ENCODE measurements around the gene SIRPA. TPM values are rescaled to one million over a fixed set of nuclear protein-coding genes. Genes with fewer than 3 reads are reported as not detected.

Gene SIRPA
- total RNA-seq, 1 experiment from 2014 or later, result 8.9 TPM

GRCh38 chr20:1851396-1851795 lies 43.8 kb upstream of the SIRPA start:
- POLR2A ChIA-PET, result no interaction called here
- peaks cover 15% of the 10 kb centered on the region for H3K4me1 Mint-ChIP-seq
- peaks cover 11% of the 10 kb centered on the region for H3K9me3 Mint-ChIP-seq

DNA sequence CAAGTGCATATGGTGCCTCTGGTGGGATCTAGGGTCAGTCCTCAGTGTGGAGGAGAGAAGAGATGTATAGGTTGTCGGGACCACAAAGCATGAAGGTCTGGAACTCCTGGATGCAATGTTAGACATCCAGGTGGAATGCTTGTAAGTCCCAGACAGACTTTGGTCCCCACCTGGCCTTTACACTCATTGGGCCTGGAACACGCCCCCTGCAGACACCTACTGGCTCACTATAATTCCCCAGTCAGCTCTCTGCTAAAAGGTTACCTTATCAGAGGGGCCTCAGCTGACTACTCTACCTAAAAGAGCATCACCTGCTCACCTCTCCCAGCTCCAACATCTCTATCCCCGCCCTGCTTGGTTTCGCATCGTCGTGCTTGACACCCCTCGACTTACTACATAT lies 41.7 kb upstream of the SIRPA start:
- POLR2A ChIA-PET, result no interaction called here
- Mint-ChIP-seq H3K36me3 (no peaks in the 10 kb centered on the region), H3K4me1 (peaks cover 25% of the 10 kb centered on the region), H3K9me3 (peaks cover 5% of the 10 kb centered on the region; the same call in 1 of the 2 replicates), H3K27me3 (ENCODE audit: low read depth) (no peaks in the 10 kb centered on the region; the same call in 1 of the 2 replicates), H3K4me3 (no peak overlapping the region), H3K27ac (no peak overlapping the region)
- CTCF ChIA-PET, result interaction anchor here (0.7 to 1.6 kb wide), 6 partner anchors 9 to 319 kb away, joined by 3 to 7 read pairs (median 4); no protein-coding TSS in a partner anchor
- DNase-seq (ENCODE audit: low spot score), result no peak
- TF ChIP-seq ZNF671 (CRISPR knock-in tag; IDR thresholded peaks at IDR 0.05), result no peak
- TF ChIP-seq ZNF232 (CRISPR knock-in tag; IDR thresholded peaks at IDR 0.05), result no peak
- TF ChIP-seq ZNF425 (CRISPR knock-in tag; conservative IDR thresholded peaks at IDR 0.05), result no peak
- no peak for TF ChIP-seq SMAD3 (CRISPR knock-in tag; IDR thresholded peaks at IDR 0.05; ENCODE audit: borderline replicate concordance)
- no peak for TF ChIP-seq KAT7 (CRISPR knock-in tag; IDR thresholded peaks at IDR 0.05; ENCODE audit: borderline replicate concordance)
- TF ChIP-seq E2F5 (CRISPR knock-in tag; IDR thresholded peaks at IDR 0.05), result no peak
- TF ChIP-seq, protein P1, sequence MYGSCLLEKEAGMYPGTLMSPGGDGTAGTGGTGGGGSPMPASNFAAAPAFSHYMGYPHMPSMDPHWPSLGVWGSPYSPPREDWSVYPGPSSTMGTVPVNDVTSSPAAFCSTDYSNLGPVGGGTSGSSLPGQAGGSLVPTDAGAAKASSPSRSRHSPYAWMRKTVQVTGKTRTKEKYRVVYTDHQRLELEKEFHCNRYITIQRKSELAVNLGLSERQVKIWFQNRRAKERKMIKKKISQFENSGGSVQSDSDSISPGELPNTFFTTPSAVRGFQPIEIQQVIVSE (CRISPR knock-in tag; IDR thresholded peaks at IDR 0.05; ENCODE audit: borderline replicate concordance), result no peak
- TF ChIP-seq ATF2 (CRISPR knock-in tag; IDR thresholded peaks at IDR 0.05; ENCODE audit: borderline replicate concordance, low read depth), result no peak
- TF ChIP-seq ESRRA (CRISPR knock-in tag; IDR thresholded peaks at IDR 0.05; ENCODE audit: borderline replicate concordance), result no peak
- TF ChIP-seq, protein P2, sequence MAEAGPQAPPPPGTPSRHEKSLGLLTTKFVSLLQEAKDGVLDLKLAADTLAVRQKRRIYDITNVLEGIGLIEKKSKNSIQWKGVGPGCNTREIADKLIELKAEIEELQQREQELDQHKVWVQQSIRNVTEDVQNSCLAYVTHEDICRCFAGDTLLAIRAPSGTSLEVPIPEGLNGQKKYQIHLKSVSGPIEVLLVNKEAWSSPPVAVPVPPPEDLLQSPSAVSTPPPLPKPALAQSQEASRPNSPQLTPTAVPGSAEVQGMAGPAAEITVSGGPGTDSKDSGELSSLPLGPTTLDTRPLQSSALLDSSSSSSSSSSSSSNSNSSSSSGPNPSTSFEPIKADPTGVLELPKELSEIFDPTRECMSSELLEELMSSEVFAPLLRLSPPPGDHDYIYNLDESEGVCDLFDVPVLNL (CRISPR knock-in tag; IDR thresholded peaks at IDR 0.05; ENCODE audit: borderline replicate concordance, low read depth), result no peak
- TF ChIP-seq CTCF (IDR thresholded peaks at IDR 0.05), result no peak
- no peak for TF ChIP-seq ATF6 (CRISPR knock-in tag; IDR thresholded peaks at IDR 0.05)
- no peak for TF ChIP-seq IRF2 (CRISPR knock-in tag; IDR thresholded peaks at IDR 0.05; ENCODE audit: borderline replicate concordance, low read depth)
- no peak for TF ChIP-seq ZNF512 (CRISPR knock-in tag; IDR thresholded peaks at IDR 0.05; ENCODE audit: borderline replicate concordance)
- ATAC-seq, result peak; percentile 29; the same call in 1 of the 2 replicates

More at GRCh38 chr20:1851396-1851795, 43.8 kb upstream of the SIRPA start:
- H3K27ac Mint-ChIP-seq, result no peak overlapping the region
- ATAC-seq (no peak), DNase-seq (ENCODE audit: low spot score) (no peak)
- TF ChIP-seq, protein P3, sequence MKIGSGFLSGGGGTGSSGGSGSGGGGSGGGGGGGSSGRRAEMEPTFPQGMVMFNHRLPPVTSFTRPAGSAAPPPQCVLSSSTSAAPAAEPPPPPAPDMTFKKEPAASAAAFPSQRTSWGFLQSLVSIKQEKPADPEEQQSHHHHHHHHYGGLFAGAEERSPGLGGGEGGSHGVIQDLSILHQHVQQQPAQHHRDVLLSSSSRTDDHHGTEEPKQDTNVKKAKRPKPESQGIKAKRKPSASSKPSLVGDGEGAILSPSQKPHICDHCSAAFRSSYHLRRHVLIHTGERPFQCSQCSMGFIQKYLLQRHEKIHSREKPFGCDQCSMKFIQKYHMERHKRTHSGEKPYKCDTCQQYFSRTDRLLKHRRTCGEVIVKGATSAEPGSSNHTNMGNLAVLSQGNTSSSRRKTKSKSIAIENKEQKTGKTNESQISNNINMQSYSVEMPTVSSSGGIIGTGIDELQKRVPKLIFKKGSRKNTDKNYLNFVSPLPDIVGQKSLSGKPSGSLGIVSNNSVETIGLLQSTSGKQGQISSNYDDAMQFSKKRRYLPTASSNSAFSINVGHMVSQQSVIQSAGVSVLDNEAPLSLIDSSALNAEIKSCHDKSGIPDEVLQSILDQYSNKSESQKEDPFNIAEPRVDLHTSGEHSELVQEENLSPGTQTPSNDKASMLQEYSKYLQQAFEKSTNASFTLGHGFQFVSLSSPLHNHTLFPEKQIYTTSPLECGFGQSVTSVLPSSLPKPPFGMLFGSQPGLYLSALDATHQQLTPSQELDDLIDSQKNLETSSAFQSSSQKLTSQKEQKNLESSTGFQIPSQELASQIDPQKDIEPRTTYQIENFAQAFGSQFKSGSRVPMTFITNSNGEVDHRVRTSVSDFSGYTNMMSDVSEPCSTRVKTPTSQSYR (CRISPR knock-in tag; IDR thresholded peaks at IDR 0.05), result no peak
- TF ChIP-seq MYBL2 (CRISPR knock-in tag; IDR thresholded peaks at IDR 0.05) (no peak), PRRX2 (CRISPR knock-in tag; IDR thresholded peaks at IDR 0.05) (no peak), FOXP1 (CRISPR knock-in tag; IDR thresholded peaks at IDR 0.05; ENCODE audit: borderline replicate concordance) (no peak), ZNF317 (CRISPR knock-in tag; IDR thresholded peaks at IDR 0.05; ENCODE audit: borderline replicate concordance, low read depth) (no peak)
- CTCF ChIA-PET, result no interaction called here
- H3K27me3 Mint-ChIP-seq (ENCODE audit: low read depth), result no peaks in the 10 kb centered on the region; the same call in 1 of the 2 replicates
- no peaks in the 10 kb centered on the region for H3K36me3 Mint-ChIP-seq
- no peak overlapping the region for H3K4me3 Mint-ChIP-seq
